DOHH2 (cell line): ENCODE data around the gene LAMC2.

Experiments
- CTCF ChIP-seq: fragments of 200-600 bp; sonication (generic); IDR thresholded peaks from one replicate; pipeline ENCODE4 v1.5.1; 2014; ENCODE audit warnings: antibody characterized with exemption, mild to moderate bottlenecking, low read depth, low read length; ENCODE audit not compliant: poor library complexity, severe bottlenecking
- EZH2phosphoT487 ChIP-seq: fragments of 200-600 bp; sonication (generic); IDR thresholded peaks from 2 replicates; pipeline ENCODE4 v1.6.1; 2017; ENCODE audit warnings: borderline replicate concordance, mild to moderate bottlenecking, antibody characterized with exemption, low read length, moderate library complexity, mixed read lengths

- TF ChIP-seq CTCF: no peak
- no peak for TF ChIP-seq EZH2phosphoT487
These were observed 65.3 kb downstream of the LAMC2 start for GRCh38 chr1:183251101-183251958.
